Tibial nerve (tissue), 4 donors: ENCODE data around the gene FXYD7. TPM values are rescaled to one million over a fixed set of nuclear protein-coding genes. Genes with fewer than 3 reads are reported as not detected.

Experiments
- DNase-seq, 2 donors: peaks; one replicate each; pipeline ENCODE4 v3.0.0-alpha.2; 2019; ENCODE audit warnings: low spot score in 2 of 2
- H3K27ac ChIP-seq, 4 donors: fragments of 200-600 bp; sonication (generic) in 3 of 4; one replicate each; pipeline ENCODE4 v1.5.1; 2017 to 2019; ENCODE audit warnings: mild to moderate bottlenecking in 1 of 4
- H3K27me3 ChIP-seq, 2 donors: fragments of 200-600 bp; sonication (generic) in 1 of 2; one replicate each; pipeline versions ENCODE4 v1.5.1 to v1.6.0; 2017 to 2019
- H3K36me3 ChIP-seq, 3 donors: fragments of 200-600 bp; sonication (generic); one replicate each; pipeline ENCODE4 v1.5.1; 2018 to 2019
- H3K4me1 ChIP-seq, 4 donors: fragments of 200-600 bp; sonication (generic) in 3 of 4; one replicate each; pipeline ENCODE4 v1.5.1; 2017 to 2019
- H3K4me3 ChIP-seq, 4 donors: fragments of 200-600 bp; sonication (generic) in 3 of 4; one replicate each; pipeline ENCODE4 v1.5.1; 2017 to 2019; ENCODE audit warnings: mild to moderate bottlenecking in 1 of 4, moderate library complexity in 1 of 4
- H3K9me3 ChIP-seq, 4 donors: fragments of 200-600 bp; sonication (generic) in 3 of 4; one replicate each; pipeline ENCODE4 v1.5.1; 2017 to 2019
- EP300 ChIP-seq, 2 donors: sonication (generic); formaldehyde crosslinking; IDR thresholded peaks; one replicate each; pipeline ENCODE4 v1.6.1; 2017; ENCODE audit warnings: antibody characterized with exemption in 2 of 2, mild to moderate bottlenecking in 1 of 2
- POLR2A ChIP-seq, 2 donors: fragments of 450-650 bp; IDR thresholded peaks; one replicate each; pipeline ENCODE4 v1.6.1; 2017; ENCODE audit warnings: antibody characterized with exemption in 2 of 2, mild to moderate bottlenecking in 2 of 2, moderate library complexity in 2 of 2
- whole genome bisulfite sequencing, 2 donors: methylation state at CpG; one replicate each; pipeline ENCODE4 v1.1.5; 2018; 5-methylcytosine and 5-hydroxymethylcytosine counted together
- total RNA-seq, 4 donors: library from RNA; depleted of rRNA; stranded (reverse); fragments of >200 nt; gene quantifications; one replicate each; pipeline ENCODE4 v1.1.0, GENCODE V29; 2016
- TF ChIP-seq, protein P1 (sequence below), 5 experiments: fragments of 200-600 bp in 3 of 5; fragments of 450-650 bp in 2 of 5; sonication (generic) in 3 of 5; IDR thresholded peaks; one replicate each; pipeline ENCODE4 v1.5.1; 2016 to 2019; ENCODE audit warnings: antibody characterized with exemption in 5 of 5, mild to moderate bottlenecking in 3 of 5, moderate library complexity in 2 of 5

The FXYD7 gene
- total RNA-seq, 4 donors from 2014 or later: 2.5 to 5.9 (median 5.7) TPM; not detected in 1

DNA sequence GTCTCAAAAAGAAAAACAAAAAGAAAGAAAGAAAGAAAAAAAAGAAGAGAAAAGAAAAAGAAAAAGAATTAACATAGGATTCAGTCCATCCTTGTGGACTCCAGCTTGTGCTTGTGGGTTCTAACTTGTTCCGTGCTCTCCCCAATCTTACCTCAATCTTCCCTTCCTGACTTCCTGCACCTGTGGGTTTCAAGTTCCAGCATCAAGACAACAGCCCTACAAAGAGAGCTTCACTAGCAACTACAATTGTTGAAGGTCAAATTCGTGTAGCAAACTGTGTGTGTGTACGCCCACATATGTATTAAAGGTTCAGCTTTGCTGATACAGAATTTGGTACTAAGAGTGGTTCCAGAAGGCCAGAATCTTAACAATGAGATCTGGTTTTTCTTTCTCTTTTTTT lies 36.8 kb downstream of the FXYD7 start:
- H3K9me3 ChIP-seq: peaks cover 0 to 28% (median 0%) of the 10 kb centered on the region in 4 donors
- H3K4me1 ChIP-seq: peaks cover 0 to 3% (median 0%) of the 10 kb centered on the region in 4 donors
- no peak overlapping the region for H3K4me3 ChIP-seq
- H3K36me3 ChIP-seq: no peaks in the 10 kb centered on the region
- no peak for TF ChIP-seq EP300 (IDR thresholded peaks at IDR 0.05)
- TF ChIP-seq, protein P1, sequence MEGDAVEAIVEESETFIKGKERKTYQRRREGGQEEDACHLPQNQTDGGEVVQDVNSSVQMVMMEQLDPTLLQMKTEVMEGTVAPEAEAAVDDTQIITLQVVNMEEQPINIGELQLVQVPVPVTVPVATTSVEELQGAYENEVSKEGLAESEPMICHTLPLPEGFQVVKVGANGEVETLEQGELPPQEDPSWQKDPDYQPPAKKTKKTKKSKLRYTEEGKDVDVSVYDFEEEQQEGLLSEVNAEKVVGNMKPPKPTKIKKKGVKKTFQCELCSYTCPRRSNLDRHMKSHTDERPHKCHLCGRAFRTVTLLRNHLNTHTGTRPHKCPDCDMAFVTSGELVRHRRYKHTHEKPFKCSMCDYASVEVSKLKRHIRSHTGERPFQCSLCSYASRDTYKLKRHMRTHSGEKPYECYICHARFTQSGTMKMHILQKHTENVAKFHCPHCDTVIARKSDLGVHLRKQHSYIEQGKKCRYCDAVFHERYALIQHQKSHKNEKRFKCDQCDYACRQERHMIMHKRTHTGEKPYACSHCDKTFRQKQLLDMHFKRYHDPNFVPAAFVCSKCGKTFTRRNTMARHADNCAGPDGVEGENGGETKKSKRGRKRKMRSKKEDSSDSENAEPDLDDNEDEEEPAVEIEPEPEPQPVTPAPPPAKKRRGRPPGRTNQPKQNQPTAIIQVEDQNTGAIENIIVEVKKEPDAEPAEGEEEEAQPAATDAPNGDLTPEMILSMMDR (IDR thresholded peaks at IDR 0.05): no peak
- TF ChIP-seq POLR2A (IDR thresholded peaks at IDR 0.05): no peak
- no peak for DNase-seq
- WGBS, 2 donors: 75 to 80% methylated on average over 3 of the region's 3 CpGs
- H3K27ac ChIP-seq: no peak overlapping the region
- H3K27me3 ChIP-seq: no peaks in the 10 kb centered on the region

DNA sequence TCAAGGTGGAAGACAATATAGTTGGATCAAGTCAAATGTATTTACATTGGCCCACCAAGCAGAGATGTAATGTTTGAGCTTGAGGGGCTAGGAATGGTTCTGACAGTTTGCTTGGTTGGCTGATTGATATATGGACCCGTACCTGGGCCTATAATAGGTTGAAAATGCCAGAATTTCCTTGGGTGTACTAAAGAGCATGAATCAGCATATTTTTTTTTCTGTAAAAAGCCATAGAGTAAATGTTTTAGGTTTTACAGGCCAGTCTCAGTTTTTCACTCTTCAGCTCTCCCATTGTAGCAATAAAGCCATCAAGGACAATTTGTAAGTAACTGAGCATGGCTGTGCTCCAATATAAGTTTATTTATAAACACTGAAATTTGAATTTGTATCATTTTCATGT lies 38.3 kb downstream of the FXYD7 start:
- WGBS, 2 donors: 85 to 89% methylated on average over 1 of the region's 1 CpG
- no peak overlapping the region for H3K27ac ChIP-seq
- no peaks in the 10 kb centered on the region for H3K4me1 ChIP-seq
- TF ChIP-seq, protein P1 (IDR thresholded peaks at IDR 0.05): no peak
- TF ChIP-seq POLR2A (IDR thresholded peaks at IDR 0.05) (no peak), EP300 (IDR thresholded peaks at IDR 0.05) (no peak)
- no peaks in the 10 kb centered on the region for H3K36me3 ChIP-seq
- no peaks in the 10 kb centered on the region for H3K27me3 ChIP-seq
- peaks cover 0 to 31% (median 0%) of the 10 kb centered on the region in 4 donors for H3K9me3 ChIP-seq
- no peak overlapping the region for H3K4me3 ChIP-seq
- no peak for DNase-seq

DNA sequence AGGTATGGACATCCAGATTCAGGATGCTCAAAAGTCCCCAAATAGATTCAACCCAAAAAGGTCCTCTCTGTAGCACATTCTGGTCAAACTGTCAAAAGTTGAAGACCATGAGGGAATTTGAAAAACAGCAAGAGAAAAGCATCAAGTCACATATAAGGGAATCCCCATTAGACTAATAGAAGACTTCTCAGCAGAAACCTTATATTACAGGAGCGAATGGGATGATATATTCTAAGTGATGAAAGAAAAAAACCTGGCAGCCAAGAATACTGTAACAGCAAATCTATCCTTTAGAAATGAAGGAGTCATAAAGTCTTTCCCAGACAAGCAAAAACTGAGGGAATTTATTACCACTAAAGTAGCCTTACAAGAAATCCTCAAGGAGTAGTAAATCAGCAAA lies 41.2 kb downstream of the FXYD7 start:
- Histone ChIP-seq H3K36me3 (no peaks in the 10 kb centered on the region), H3K27me3 (no peaks in the 10 kb centered on the region), H3K9me3 (peaks cover 0 to 31% (median 0%) of the 10 kb centered on the region in 4 donors), H3K27ac (no peak overlapping the region), H3K4me1 (no peaks in the 10 kb centered on the region), H3K4me3 (no peak overlapping the region)
- TF ChIP-seq POLR2A (IDR thresholded peaks at IDR 0.05) (no peak), EP300 (IDR thresholded peaks at IDR 0.05) (no peak)
- TF ChIP-seq, protein P1 (IDR thresholded peaks at IDR 0.05): no peak
- WGBS, 2 donors: 84 to 93% methylated on average over 1 of the region's 1 CpG
- DNase-seq: no peak

DNA sequence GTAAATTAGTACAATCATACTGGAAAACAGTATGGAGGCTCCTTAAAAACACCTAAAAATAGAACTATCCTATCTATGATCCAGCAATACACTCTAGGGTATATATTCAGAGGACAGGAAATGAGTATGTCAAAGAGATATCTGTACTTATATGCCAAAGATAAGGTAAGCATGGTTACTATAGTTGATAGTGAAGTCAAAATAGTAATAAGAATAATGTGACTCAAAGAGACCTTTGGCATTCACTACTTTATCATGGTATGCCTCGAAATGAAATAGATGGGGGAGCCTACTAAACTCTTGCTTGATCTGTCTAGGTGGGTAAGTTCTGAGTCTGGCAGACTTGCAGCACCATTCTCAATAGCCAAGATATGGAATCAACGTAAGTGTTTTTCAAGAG lies 41.8 kb downstream of the FXYD7 start:
- no peak for DNase-seq
- 73 to 82% methylated on average over 2 of the region's 2 CpGs for WGBS, 2 donors
- no peaks in the 10 kb centered on the region for H3K4me1 ChIP-seq
- H3K4me3 ChIP-seq: no peak overlapping the region
- H3K36me3 ChIP-seq: no peaks in the 10 kb centered on the region
- H3K27me3 ChIP-seq: no peaks in the 10 kb centered on the region
- peaks cover 0 to 31% (median 0%) of the 10 kb centered on the region in 4 donors for H3K9me3 ChIP-seq
- H3K27ac ChIP-seq: no peak overlapping the region
- TF ChIP-seq POLR2A (IDR thresholded peaks at IDR 0.05) (no peak), EP300 (IDR thresholded peaks at IDR 0.05) (no peak)
- TF ChIP-seq, protein P1 (IDR thresholded peaks at IDR 0.05): no peak

DNA sequence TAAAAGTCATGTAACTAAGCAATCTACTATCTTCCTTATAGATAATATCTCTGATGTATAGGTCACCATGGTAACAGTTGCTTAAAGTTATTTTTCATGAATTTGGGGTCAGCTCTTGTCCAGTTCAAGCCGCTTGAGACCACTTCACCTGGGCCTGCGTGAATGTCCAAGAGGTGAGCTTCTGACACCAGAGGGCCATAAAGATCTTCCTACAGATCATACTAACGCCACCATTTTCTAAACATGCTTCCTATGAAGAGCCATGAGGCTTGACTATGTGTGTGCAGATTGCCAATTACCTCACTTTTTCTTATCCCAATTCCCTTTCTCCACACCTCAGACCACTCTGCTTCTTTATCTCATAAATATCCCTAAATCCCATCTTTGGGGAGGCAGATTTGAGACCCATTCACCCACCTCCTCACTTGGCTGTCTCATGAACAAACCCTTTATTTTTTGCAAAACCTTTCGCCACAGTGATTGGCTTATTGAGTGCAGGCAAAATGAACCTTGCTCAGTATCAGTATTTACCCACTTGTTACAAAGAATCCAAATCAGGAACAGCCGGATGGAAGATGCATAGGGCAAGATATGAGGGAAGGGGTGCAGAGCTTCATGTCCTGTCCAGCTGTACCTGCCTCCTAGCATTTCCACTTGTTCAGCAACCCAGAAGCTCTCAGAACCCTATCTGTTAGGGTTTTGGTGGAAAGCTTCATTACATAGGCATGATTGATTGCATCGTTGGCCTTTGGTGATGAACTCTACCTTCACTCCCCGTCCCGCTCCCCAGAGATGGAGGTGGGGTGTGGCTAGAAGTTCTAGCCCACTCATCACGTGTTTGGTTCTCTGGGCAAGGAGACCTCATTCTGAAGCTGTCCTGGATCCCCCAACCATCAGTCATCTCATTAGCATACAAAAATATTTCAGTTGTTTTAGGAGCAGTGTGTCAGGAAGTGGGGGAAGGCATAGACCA lies 51.2 kb downstream of the FXYD7 start:
- TF ChIP-seq EP300 (IDR thresholded peaks at IDR 0.05) (no peak), POLR2A (IDR thresholded peaks at IDR 0.05) (no peak)
- TF ChIP-seq, protein P1 (IDR thresholded peaks at IDR 0.05): no peak
- Histone ChIP-seq H3K9me3 (peaks cover 0 to 5% (median 0%) of the 10 kb centered on the region in 4 donors), H3K27ac (no peak overlapping the region), H3K36me3 (no peaks in the 10 kb centered on the region), H3K27me3 (no peaks in the 10 kb centered on the region), H3K4me3 (no peak overlapping the region), H3K4me1 (no peaks in the 10 kb centered on the region)
- 75 to 81% methylated on average over 9 of the region's 9 CpGs for WGBS, 2 donors
- no peak for DNase-seq
